HCEC 1CT (cell line): ENCODE results near the gene CUBN.

Experiments
- DNase-seq: peaks from one replicate; pipeline ENCODE4 v3.0.0-alpha.2; 2017

Gene CUBN

DNA sequence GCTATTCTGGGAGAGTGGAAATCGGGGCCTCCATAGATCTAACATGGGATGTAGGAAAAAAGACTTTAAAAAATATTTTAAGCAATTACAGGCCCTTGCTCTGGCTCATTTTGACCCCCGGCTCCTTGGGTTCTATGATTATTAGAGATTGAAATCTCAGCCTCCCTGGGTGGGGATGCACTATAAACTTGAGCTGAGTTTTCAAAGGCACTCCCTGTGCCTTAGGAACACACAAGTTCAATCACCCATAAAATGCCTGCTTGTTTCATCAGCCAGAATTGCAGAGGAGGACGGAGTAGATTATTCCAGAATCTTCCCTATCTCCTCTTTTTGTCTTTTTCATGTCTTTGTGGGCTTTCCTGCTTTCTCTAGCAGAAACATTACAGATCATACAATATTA is 145.4 kb downstream of the CUBN start:
- no peak for DNase-seq

DNA sequence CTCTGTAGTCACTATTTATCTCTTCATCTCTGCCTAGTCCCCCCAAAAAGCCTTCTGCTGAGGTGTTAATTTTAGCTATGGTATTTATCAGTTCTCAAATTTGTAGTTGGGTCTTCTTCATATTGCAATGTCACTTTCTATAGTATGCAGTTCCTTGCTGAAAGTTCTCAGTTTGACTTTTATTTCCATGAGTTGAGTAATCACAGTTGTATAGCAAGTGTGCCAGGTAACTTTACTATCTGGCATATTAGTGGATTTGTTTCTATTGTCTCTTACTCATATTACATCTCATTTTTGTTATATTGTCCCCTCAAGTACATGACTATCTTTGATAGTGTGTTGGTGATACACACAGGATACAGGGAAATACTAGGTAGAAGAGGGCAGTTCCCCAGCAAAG is 152.8 kb downstream of the CUBN start:
- DNase-seq: no peak

DNA sequence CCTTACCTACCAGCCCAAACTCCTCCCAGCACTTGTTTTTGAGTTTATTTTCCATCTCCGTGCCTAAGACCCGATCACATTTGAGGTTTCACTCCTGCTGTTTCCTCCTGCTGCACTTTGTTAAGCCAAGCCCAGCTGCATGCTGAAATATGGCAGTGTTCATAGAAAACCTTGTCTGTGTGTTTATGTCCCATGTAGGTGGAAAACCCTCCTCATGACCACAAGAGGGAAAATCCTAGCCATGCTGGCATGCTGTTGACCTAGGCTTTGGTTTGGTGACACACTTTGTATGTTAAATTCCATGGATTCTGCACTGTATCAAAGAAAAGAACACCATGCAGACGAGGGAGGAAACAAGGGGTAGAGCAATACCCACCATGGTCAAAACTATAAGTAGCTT is 154.4 kb downstream of the CUBN start:
- DNase-seq: no peak

DNA sequence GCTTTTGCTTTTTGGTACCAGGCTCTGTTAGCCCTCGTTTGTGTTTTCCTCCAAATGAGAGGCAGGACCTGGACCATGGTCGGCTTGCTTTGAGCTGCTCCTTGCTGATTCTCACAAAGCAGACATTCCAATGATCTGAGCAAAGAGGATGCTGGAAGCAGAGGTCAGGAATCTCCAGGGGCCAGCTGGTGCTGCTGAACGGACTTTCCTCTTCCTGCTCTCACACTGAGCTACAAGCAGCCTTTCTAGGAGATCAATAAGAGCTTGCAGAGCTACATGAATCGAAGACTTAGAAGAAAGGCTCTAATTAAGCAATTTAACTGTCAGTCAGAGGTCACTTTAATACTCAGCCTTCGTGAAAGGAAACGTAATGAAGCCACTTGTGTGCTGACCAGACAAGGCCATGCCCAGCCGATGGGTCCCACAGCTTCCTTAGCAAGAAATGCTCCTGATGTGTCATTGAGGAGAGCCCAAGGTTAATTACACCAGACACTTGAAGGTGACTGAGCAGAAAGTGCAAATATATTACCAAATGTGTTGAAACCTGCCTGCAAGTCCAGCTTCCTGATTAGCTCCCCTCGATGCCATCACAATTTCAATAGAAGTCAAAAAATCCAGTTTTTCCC is 161.1 kb downstream of the CUBN start:
- DNase-seq: peak; percentile 97

DNA sequence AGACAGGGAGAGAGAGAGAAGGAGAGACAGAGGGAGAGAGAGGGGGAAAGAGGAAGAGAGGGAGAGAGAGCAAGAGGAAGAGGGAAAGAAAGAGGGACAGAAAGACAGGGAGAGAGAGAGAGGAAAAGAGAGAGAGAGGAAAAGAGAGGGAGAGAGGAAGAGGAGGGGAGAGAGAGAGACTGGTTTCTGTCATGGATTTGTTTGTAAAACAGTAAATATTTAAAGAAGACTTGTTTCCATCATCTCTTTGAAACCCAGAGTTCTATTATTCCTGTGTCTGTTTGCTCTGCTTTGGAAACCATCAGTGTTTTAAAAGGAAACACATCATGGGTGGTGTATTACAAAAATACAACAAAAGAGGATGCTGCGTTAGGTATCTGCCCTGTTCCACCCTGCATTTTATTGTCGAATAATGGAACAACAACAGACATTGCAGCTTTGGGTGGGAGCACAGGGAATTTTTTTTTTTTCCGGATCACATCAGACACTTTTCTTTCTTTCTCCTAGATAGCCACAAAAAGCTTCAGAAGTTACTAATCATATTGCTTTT is 161.7 kb downstream of the CUBN start:
- DNase-seq: no peak

DNA sequence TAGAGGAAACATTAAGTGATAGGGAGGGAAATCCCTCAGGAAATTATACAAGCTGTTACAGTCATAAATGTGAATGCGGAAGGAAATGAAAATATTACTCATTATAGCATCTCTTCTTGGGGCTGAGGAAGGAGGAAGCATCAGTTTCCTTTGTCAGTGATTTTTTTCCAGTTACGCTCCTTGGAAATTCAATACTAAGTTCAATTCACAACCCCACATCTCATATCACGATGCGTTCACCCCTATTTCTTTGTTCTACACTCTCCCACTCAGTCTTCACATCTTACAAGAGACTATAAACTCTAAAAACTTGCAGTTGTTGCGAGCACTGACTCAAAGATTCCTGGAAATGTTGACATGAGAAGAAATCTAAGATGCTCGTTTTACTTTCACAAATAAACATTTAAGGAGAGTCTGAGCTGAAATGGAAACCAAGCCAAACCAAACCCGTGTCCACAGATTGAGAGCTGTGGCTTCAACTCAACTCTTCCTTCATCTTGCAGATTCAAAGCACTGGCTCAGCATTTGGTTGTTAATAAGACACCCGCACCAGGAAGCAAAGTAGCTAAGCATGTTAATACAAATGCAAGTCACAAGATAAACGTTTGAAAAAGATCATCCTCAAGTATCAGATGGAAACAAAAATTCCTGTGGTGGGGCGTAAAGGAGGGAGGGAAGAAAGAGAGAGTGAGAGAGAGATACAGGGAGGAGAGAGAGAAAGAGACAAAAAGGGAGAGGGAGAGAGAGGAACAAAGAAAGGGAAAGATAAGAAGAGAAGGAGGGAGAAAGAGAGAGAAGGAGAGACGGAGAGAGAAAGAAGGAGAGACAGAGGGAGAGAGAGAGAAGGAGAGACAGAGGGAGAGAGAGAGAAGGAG is 162.4 kb downstream of the CUBN start:
- DNase-seq: peak; percentile 63

DNA sequence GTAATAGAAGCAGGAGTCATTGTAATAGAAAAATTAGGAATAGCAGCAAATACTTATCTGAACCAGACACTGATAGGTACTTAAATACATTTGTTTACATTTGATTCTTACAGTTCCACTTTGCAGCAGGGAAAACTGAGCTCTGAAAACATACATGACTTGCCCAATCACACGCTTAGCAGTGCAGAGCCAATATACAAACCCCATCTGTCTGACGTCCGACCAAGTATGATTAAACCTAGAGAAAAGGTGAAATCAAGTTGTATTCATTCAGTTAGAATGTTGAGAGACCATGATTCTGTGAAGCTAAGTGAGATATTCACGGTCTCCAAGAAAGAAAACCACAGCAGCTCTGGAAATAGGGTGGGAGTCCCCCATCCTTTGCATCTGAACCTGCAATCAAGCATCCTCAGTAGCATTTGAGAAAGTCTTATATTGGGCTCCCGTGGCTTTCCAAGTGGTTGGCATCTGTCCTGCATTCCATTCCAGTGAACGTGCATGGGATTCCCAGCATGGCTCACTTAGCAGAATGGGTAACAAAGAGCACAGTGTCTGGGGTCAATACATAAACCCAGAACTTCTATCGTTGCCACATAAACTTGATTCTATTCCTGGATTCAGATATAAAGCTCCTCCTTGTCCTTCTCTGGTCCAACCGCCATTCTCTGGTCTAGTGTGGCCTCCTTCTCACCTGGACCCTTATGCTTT is 163.7 kb downstream of the CUBN start:
- DNase-seq: peak; percentile 96

DNA sequence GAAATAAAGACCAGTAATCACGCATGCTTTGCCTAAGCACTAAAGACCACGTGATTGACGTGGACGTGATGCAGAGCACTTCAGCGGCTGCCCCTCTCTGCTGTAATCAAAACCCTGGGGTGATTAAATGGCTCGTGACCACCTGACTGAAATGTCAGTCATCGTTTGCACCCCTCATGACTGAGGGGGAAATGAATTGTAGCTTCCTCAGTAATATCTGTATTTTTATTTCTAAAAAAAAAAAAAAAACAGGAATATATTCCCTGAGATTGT is 164.3 kb downstream of the CUBN start:
- DNase-seq: no peak

DNA sequence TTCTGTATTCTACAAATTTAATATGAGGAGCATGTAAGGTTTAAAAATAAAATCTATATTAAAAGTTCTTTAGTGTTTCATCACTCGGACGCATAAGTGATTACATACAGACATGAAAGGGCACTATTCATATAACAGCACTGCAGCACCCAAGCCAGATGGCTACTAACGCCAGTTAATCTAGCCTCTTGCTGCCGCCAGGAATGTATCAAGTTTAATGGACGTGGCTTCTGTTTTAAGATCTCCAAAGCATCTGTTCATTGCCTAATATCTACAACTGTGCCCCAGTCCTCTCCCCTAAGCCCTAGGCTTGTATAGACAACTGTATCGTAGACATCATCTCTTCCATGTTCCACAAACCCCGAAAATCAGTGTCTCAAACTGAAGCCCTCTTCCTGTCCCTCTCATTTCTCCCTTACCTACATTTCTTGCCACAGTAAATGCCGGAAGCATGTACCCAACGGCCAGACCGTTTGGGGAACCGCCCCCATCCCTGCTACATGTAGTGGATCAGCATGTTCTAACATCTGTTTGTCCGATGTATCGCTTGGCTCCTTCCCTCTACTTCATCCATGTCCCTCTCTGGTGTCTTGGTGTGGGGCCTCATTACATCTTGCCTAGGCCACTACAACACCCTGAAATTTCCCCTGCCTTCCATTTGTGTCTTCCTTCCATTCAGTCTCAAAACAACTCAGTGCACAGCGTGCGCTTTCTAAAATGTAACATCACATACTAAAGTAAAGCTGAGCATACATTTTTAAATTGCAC is 164.9 kb downstream of the CUBN start:
- DNase-seq: no peak

DNA sequence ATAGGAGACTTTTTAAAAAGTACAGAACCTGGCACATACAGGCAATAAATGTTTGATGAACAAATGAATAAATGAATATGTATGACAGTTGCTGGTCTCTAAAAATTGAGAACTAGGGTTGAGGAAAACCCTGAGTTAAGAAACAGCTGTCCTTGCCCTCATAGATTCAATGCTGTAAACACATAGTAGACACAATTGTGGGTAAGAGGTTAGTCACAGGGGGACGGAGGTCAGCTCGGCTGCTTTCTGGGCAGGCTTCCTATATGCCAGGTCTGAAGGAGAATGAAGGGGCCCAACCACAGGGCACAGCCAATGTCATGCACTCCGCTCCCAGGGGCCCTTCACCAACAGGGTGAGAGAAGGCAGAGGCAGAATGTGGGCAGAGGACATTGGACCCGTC is 169.1 kb downstream of the CUBN start:
- DNase-seq: no peak

DNA sequence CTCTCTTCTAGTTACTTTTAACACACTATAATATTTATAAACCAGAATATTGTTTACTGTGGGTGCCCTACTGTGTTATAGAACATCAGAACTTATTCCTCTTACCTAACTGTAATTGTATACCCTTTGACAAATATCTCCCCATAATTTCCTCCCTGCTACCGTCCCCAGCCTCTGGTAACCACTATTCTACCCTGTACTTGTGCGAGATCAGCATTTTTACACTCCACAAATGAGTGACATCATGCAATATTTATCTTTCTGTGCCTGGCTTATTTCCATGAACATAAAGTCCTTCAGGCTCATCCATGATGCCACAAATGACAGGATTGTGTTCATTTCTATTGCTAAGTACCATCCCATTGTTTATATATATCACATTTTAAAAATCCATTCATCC is 172.6 kb downstream of the CUBN start:
- DNase-seq: no peak

DNA sequence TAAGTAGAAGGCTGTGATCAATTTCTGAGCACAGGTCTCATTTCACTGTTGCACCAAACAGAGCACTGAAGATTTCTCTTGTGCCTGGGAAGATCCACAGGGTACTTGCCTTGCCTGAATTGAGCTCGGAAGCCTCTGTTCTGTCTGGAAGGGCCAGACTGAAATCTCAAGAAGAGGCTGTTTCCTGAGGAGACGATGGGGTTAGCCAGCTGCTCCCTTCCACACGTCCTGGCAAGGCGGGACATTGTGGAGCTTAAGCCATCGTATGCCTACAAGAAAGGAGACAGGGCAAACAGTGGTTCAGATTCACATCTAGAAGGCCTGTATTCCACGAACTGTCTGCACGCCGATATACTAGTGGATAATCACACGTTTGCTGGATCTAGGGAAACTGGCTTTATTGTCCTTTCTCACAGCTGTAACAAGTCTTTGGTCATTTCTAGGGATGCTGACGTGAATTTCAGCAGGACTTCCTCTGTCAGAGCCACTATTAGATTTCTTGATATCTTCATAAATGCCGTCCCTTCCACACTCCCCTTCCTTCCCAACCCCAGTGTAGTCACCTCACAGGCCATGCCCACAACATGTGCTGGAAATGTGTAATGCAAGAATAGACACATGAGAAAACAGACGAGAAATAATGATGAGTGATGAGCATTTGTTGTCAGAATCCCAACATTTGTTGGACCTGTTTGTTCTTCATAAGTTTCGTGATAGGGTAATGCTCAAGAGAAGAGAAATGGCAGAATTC is 175.2 kb downstream of the CUBN start:
- no peak for DNase-seq

DNA sequence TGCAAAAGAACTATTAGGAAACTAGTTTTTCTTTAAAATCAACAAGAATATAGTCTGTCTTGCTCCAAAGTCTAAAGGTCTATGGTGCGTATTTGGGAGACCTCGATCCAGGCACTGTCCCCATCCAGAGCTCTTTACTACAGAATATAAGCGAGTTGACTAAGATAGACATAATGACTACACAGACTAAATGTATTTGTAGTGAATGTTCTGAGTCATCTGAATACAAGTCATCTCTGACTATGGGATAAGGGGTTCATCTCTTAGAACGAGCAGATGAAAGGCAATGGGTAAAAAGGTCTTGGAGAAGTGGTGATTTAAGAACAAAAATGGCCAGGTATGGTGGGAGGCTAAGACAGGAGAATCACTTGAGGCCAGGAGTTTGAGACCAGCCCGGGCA is 176.3 kb downstream of the CUBN start:
- no peak for DNase-seq

DNA sequence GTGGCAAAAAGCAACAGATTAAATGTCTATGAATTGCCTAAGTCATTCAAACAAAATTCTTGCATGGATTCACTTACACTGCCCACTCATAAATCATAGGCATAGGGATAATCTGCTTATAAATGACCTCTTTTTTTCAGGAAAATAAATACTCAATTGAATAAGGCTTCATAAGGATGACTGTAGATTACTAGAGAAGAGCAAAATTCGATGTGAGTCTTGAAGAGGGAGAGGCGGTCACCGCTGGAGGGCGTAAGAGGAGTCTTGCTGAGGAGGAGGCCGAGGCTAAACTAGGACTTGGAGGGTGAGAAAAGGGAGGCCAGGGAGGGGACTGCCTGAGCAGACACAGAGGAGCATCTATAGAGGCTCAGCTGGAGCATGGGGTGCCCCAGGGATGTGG is 177.0 kb downstream of the CUBN start:
- DNase-seq: no peak

DNA sequence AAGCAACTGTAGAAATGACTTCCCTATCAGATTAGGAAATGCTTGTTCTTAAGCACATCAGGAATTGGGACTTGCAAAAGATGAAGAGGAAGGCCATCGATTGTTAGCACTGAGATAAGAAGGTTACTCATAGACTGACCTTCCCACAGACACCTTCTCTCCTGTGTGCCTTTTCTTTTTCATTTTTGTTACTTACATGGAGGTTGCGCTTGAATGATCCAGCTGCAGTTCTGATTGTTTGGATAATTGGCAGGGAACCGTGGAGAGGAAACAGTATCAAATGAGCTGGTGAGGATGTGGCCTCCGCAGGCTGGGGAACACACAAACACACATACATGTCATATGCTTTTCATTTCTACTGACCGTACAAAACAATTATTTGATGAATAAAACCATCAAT is 177.5 kb downstream of the CUBN start:
- DNase-seq: no peak

DNA sequence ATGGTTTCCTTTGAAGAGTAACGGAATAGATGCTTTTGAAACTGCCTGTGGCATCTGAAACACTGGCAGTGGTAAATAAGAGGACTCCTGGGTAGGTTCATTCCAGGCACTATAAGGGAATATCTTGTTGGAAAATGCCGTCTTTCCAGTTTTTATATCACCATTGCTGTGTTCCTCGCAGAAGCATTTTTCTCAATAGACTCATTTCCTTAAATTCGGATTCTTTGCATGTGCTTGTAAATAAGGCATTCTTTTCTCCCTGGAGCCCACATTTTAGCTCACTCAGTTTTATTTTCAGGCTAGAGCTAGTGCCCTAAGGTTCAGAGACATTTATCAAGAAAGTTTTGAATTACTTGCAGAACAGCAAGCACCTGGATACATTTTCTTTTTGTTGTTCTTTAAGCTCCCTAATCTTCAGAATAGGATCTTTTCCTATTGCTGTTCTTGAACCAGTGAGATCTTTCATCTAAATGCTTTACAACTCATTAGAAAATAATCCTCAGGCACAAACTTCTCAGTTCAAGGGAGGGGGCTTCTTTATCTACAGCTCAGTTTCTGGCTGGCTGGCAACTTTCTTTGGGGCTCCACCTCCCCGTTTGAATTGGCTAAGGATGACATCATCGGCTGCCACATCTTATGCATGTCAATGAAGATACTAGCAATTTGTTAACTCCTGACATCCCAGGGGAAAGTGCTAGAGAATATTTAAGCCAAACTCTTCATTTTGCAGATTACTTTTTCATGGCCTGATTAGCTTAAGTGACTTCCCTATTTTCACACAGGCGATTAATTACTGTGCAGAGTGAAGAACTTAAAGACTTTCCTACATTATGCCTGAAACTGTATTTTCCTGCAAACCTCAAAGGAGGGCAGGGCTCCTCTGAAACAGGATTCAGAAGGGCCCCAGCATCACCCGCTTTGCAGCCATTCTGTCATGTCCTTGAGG is 178.7 kb downstream of the CUBN start:
- DNase-seq: peak; percentile 59

DNA sequence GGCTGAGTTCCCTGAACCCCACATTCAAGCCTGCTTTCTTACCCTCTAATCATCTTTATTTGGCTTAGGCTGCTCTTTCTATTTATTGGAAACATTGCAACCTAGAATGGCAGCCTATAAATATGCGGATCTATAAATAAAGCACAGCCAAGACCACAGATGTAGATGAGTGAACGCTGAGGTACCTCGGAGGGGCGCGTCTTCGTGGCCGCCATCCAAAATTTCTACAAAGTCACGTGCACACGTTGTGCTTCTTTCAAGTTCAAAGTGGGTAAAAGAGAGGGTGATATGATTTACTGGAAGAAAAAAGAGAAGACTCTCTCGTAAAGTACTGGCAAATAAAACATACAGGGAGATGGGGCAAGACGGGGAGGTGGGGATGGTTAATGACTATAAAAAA is 179.8 kb downstream of the CUBN start:
- no peak for DNase-seq

DNA sequence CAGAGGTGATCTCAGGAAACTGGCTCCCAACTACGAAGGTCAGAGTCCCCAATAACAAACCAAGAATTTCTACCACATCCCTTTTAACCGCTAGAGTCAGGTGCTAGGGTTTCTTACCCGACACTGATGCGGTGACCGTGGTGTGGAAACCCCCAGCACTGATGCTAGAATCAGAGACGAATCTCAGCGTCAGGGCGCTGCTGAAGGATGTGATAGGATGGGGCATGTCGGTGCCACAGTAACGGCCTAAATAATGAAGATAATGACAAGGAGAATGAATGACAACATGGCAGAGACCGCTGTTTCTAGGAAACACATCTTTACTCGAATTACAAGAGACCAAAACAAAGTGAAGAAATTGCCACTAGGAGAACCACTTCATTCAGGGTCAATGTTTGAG is 181.2 kb downstream of the CUBN start:
- DNase-seq: no peak

DNA sequence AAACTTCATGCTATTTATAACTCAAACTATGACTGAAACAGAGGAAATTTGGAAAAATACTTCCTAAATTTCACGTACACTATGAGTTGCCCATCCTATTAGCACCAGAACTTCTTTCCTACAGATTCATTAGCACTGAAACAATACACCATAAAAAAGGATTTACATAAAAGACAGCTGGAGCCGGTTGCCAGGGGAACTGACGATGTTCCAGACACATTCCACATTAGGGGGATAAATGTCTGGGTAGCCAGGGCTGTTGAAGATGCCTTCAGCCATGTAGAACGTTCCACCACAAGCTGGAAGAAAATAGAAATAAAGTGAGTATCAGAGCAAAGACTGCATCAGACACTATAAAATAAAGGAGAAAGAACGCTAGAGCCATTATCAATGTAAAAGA is 182.5 kb downstream of the CUBN start:
- DNase-seq: no peak

DNA sequence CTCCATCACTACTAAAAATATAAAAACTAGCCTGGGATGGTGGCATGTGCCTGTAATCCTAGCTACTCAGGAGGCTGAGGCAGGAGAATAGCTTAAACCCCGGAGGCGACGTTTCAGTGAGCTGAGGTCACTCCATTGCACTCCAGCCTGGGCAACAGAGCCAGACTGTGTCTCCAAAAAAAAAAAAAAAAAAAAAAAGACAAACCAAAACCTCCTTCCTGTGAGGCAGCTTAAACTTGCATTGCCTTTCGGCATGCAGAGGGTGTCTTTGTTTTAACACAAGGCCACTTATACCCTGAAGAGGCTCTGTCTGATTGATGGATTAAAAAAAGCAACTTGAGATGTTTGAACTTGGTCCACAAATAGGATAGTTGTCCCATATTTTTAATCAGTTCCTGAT is 184.0 kb downstream of the CUBN start:
- DNase-seq: no peak

DNA sequence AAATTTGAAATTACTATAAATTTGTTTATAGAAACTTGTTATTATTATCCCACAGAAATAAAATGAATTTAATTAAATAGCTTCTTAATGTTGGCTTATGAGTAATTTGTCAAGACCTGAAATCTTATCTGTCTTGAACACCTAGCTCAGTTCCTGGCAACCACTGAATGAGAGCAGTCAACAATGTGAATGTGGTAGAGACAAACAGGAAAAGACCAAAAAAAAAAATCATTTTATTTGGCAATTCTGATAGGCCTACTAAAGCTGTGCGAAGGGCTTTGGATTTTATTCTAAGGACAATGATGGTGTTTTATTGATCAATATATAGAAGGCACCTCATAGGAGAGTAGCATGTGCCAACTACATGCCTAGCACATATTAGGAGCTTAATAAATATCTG is 184.6 kb downstream of the CUBN start:
- no peak for DNase-seq
